Stomach (tissue), 9 donors: ENCODE results near the gene TRIML1. TPM values are rescaled to one million over a fixed set of nuclear protein-coding genes. Genes with fewer than 3 reads are reported as not detected.

Experiments
- DNase-seq, 2 donors: peaks; one replicate each; pipeline versions ENCODE4 v3.0.0 to v3.0.0-alpha.2; 2013 to 2019
- H3K27ac ChIP-seq, 5 donors: fragments of 200-600 bp in 4 of 5; sonication (generic) in 4 of 5; one replicate each; pipeline ENCODE4 v1.5.1; 2013 to 2019; ENCODE audit warnings: mild to moderate bottlenecking in 1 of 5, moderate library complexity in 1 of 5
- H3K27me3 ChIP-seq, 3 donors: fragments of 200-600 bp; sonication (generic); one replicate each; pipeline ENCODE4 v1.5.1; 2017 to 2019; ENCODE audit warnings: mixed run types in 1 of 3
- H3K36me3 ChIP-seq, 4 donors: fragments of 200-600 bp; sonication (generic); 1 replicate in 3 of 4; 2 replicates in 1 of 4; pipeline ENCODE4 v1.5.1; 2016 to 2019
- H3K4me1 ChIP-seq, 4 donors: fragments of 200-600 bp; sonication (generic); one replicate each; pipeline ENCODE4 v1.5.1; 2016 to 2019
- H3K4me3 ChIP-seq, 4 donors: fragments of 200-600 bp; sonication (generic) in 3 of 4; one replicate each; pipeline ENCODE4 v1.5.1; 2016 to 2019; ENCODE audit warnings: mild to moderate bottlenecking in 1 of 4
- H3K9me3 ChIP-seq, 4 donors: fragments of 200-600 bp; sonication (generic); one replicate each; pipeline ENCODE4 v1.5.1; 2016 to 2019
- EP300 ChIP-seq: sonication (generic); formaldehyde crosslinking; IDR thresholded peaks from one replicate; pipeline ENCODE4 v1.6.1; 2017; ENCODE audit warnings: antibody characterized with exemption
- POLR2A ChIP-seq, 4 donors: fragments of 450-650 bp; IDR thresholded peaks; one replicate each; pipeline ENCODE4 v1.6.1; 2016; ENCODE audit warnings: antibody characterized with exemption in 4 of 4, control low read depth in 2 of 4, mild to moderate bottlenecking in 1 of 4, moderate library complexity in 1 of 4
- POLR2AphosphoS5 ChIP-seq, 3 donors: sonication (generic); formaldehyde crosslinking; IDR thresholded peaks; one replicate each; pipeline ENCODE4 v1.6.1; 2016; ENCODE audit warnings: antibody characterized with exemption in 3 of 3
- WGBS, 5 donors: extraction: QIAGEN DNeasy Blood & Tissue Kit in 3 of 5; methylation state at CpG; one replicate each; pipeline versions ENCODE4 v1.1.5 to v1.1.7; 2013 to 2018; 5-methylcytosine and 5-hydroxymethylcytosine counted together
- intact Hi-C: fragments of 100-400 bp; cut with DNase I; formaldehyde crosslinking; loops from one replicate; pipeline ENCODE4 v1.15.1; 2023; ENCODE audit warnings: low total_unique reads
- polyA plus RNA-seq, 3 donors: library from polyadenylated mRNA; stranded (reverse); fragments of 200-250 nt; gene quantifications; one replicate each; pipeline ENCODE4 v1.2.3, GENCODE V29; 2013
- total RNA-seq, 5 donors: library from RNA; depleted of rRNA; stranded (reverse); fragments of >200 nt; gene quantifications; one replicate each; pipeline versions ENCODE4 v1.1.0 to v1.2.3, GENCODE V29; 2014 to 2016
- TF ChIP-seq, protein P1 (sequence below), 7 experiments: fragments of 450-650 bp in 4 of 7; fragments of 200-600 bp in 3 of 7; sonication (generic) in 3 of 7; IDR thresholded peaks; one replicate each; pipeline ENCODE4 v1.5.1; 2016 to 2019; ENCODE audit warnings: antibody characterized with exemption in 7 of 7, control low read depth in 2 of 7, mild to moderate bottlenecking in 1 of 7
- donor health status: healthy with polysubstance abuse.
- donor health status: Bipolar disorder and iron deficiency.
- donor health status: healthy.

TRIML1 gene
- total and polyA plus RNA-seq, 8 donors = not detected

DNA sequence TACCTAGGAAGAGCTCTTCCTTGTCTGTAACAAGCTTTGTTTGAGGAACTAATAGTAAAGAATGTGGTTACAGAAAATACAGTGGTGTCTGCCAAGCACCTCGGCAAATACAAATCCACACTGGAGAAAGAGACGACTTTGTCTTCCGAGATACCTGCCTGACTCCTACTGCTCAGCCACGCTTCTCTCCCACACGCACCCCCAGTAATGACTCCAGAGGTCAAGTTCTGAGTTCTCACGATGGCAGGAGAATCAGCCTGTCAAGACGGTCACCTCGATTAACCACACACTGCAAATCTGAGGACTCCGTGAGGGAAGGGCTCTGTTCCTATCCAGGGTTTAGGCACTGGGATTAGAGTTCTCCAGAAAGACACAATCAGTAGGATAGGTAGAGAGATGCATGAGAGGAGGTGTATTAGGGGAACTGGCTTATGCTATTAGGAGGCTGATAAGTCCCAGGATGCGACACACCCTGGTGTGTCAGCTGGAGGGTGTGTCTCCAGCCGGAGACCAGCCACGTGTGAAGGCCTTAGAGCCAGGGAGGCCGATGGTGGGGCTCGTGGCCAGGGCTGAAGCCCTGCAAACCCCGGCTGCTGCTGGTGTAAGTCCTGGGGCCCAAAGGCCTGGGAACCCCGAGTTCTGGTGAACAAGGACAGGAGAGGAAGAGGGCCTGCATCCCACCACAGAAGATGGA, 21.5 kb upstream of the TRIML1 start:
- H3K4me1 ChIP-seq = no peaks in the 10 kb centered on the region
- 68 to 87% (median 74%) methylated on average over 16 of the region's 16 CpGs for WGBS, 5 donors
- H3K4me3 ChIP-seq = no peak overlapping the region
- intact Hi-C loops = no loop called here
- no peaks in the 10 kb centered on the region for H3K27me3 ChIP-seq
- H3K9me3 ChIP-seq = no peaks in the 10 kb centered on the region
- no peak overlapping the region for H3K27ac ChIP-seq
- no peaks in the 10 kb centered on the region for H3K36me3 ChIP-seq
- DNase-seq = no peak
- TF ChIP-seq POLR2AphosphoS5 (IDR thresholded peaks at IDR 0.05) (no peak), EP300 (no peak), POLR2A (IDR thresholded peaks at IDR 0.05) (no peak)
- TF ChIP-seq, protein P1, sequence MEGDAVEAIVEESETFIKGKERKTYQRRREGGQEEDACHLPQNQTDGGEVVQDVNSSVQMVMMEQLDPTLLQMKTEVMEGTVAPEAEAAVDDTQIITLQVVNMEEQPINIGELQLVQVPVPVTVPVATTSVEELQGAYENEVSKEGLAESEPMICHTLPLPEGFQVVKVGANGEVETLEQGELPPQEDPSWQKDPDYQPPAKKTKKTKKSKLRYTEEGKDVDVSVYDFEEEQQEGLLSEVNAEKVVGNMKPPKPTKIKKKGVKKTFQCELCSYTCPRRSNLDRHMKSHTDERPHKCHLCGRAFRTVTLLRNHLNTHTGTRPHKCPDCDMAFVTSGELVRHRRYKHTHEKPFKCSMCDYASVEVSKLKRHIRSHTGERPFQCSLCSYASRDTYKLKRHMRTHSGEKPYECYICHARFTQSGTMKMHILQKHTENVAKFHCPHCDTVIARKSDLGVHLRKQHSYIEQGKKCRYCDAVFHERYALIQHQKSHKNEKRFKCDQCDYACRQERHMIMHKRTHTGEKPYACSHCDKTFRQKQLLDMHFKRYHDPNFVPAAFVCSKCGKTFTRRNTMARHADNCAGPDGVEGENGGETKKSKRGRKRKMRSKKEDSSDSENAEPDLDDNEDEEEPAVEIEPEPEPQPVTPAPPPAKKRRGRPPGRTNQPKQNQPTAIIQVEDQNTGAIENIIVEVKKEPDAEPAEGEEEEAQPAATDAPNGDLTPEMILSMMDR (IDR thresholded peaks at IDR 0.05) = no peak

DNA sequence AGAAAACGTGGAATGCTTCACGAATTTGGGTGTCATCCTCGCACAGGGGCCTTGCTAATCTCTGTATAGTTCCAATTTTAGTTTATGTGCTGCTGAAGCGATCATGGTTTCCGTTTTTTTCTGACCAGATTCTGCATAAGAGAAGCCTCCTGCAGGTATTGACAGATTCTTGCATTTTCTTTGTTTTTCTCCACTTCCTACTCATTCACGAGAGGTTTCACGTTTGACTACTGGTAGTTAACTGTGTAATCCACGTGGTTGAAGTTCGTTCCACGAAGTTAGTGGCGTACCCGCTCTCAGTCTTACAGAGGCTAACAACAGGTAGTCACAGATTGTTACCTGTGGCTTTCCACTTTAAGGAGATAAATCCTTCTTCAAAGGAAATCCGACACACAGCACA, 17.7 kb upstream of the TRIML1 start:
- no peaks in the 10 kb centered on the region for H3K4me1 ChIP-seq
- H3K27me3 ChIP-seq = no peaks in the 10 kb centered on the region
- TF ChIP-seq, protein P1 (IDR thresholded peaks at IDR 0.05) = no peak
- TF ChIP-seq POLR2AphosphoS5 (IDR thresholded peaks at IDR 0.05) (no peak), EP300 (no peak), POLR2A (IDR thresholded peaks at IDR 0.05) (no peak)
- intact Hi-C loops = no loop called here
- no peak overlapping the region for H3K4me3 ChIP-seq
- H3K27ac ChIP-seq = no peak overlapping the region
- no peaks in the 10 kb centered on the region for H3K36me3 ChIP-seq
- no peaks in the 10 kb centered on the region for H3K9me3 ChIP-seq
- DNase-seq = no peak
- 58 to 72% (median 68%) methylated on average over 13 of the region's 13 CpGs for WGBS, 5 donors

DNA sequence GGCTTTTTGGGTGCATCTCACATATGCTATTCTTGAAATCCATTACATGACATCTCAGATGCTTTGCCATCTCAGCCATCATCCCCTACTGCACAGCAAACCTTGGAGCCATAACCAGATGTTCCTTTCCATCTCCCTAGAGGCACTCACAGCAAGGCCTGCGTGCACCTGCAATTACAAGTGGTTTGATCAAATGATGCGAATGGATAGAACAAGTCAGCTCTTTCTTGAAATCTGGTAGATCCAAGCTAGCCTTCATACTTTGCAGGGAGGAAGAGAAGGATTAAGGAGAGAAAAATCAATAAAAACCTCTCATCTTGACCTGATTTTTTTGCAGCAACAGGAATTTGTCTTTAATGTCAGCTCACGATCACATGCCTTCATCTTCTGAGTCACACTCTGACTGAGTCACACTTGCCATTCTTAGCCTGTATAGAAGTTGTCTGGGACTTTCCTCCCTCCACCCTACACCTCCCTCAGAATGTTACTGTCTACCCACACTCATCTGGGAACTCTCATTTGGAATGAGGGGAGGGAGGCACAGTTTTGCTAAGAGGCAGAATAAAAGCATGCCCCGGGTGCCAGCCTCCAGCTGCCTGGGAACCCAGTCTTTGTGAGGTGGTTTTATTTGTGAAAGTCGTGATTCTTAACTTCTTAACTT, 11.9 kb upstream of the TRIML1 start:
- 59 to 76% (median 61%) methylated on average over 5 of the region's 5 CpGs for WGBS, 5 donors
- TF ChIP-seq POLR2A (IDR thresholded peaks at IDR 0.05) (no peak), POLR2AphosphoS5 (IDR thresholded peaks at IDR 0.05) (no peak), EP300 (no peak)
- TF ChIP-seq, protein P1 (IDR thresholded peaks at IDR 0.05) = no peak
- H3K9me3 ChIP-seq = peaks cover 0 to 1% (median 0%) of the 10 kb centered on the region in 4 donors
- H3K27ac ChIP-seq = no peak overlapping the region
- intact Hi-C loops = no loop called here
- no peaks in the 10 kb centered on the region for H3K4me1 ChIP-seq
- no peaks in the 10 kb centered on the region for H3K36me3 ChIP-seq
- no peaks in the 10 kb centered on the region for H3K27me3 ChIP-seq
- no peak for DNase-seq
- H3K4me3 ChIP-seq = no peak overlapping the region

DNA sequence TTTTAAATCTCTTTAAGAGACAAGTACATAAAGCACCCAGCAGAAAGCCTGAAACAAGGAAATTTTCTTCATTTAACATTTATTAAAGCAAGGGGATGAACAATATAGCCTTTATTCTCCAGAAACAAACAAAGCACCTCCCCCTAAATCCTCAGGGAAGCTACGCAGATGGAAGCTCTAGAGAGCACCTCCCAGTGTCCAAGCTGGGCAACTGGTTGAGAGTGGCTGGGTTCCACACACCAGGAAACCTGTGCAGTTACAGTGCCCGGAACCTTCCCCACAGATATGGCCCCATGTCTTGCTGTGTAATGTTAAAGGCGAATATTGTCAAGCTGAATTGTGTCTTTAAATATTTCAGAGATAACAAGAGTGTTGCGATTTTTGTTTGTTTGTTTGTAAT, 8.9 kb upstream of the TRIML1 start:
- intact Hi-C loops = no loop called here

More for the DNA sequence above, 8.9 kb upstream of the TRIML1 start:
- H3K27ac ChIP-seq = no peak overlapping the region
- DNase-seq = no peak
- H3K4me3 ChIP-seq = no peak overlapping the region
- WGBS, 5 donors = 79 to 89% (median 84%) methylated on average over 4 of the region's 4 CpGs
- H3K36me3 ChIP-seq = no peaks in the 10 kb centered on the region
- TF ChIP-seq POLR2AphosphoS5 (IDR thresholded peaks at IDR 0.05) = no peak
- no peak for TF ChIP-seq EP300
- TF ChIP-seq, protein P1 (IDR thresholded peaks at IDR 0.05) = no peak
- no peak for TF ChIP-seq POLR2A (IDR thresholded peaks at IDR 0.05)
- H3K4me1 ChIP-seq = no peaks in the 10 kb centered on the region
- no peaks in the 10 kb centered on the region for H3K27me3 ChIP-seq
- peaks cover 0 to 3% (median 0%) of the 10 kb centered on the region in 4 donors for H3K9me3 ChIP-seq
